Nephron (organoid): ENCODE measurements around the gene DDX54.
A peak's percentile ranks its signal among the peaks of the same experiment; 100 is the strongest.

ENCODE experiments used
- H3K27ac Mint-ChIP-seq, 3 experiments: 2 replicates each; pipeline ENCODE4 v1.8.0; 2020; ENCODE audit warnings: mixed read lengths in 3 of 3, mild to moderate bottlenecking in 2 of 3, moderate library complexity in 1 of 3
- H3K27me3 Mint-ChIP-seq: 2 replicates; pipeline ENCODE4 v1.8.0; 2021; ENCODE audit warnings: low read depth, mild to moderate bottlenecking, moderate library complexity, mixed read lengths
- H3K36me3 Mint-ChIP-seq: 2 replicates; pipeline ENCODE4 v1.8.0; 2020; ENCODE audit warnings: low read depth, mixed read lengths
- H3K4me1 Mint-ChIP-seq: 2 replicates; pipeline ENCODE4 v1.8.0; 2020; ENCODE audit warnings: mixed read lengths
- H3K4me3 Mint-ChIP-seq, 3 experiments: 2 replicates each; pipeline ENCODE4 v1.8.0; 2020; ENCODE audit warnings: mild to moderate bottlenecking in 3 of 3, mixed read lengths in 3 of 3, moderate library complexity in 2 of 3
- H3K9me3 Mint-ChIP-seq: 2 replicates; pipeline ENCODE4 v1.8.0; 2020; ENCODE audit warnings: mixed read lengths
- CTCF ChIP-seq, 3 experiments: fragments of 200-600 bp; sonication (generic); IDR thresholded peaks; one replicate each; pipeline ENCODE4 v1.5.0; 2021; ENCODE audit warnings: antibody characterized with exemption in 3 of 3; ENCODE audit not compliant: unreplicated experiment in 3 of 3

DDX54 gene

GRCh38 chr12:113220593-113221180 lies 35.4 kb upstream of the DDX54 start:
- Mint-ChIP-seq H3K36me3 (no peaks in the 10 kb centered on the region), H3K27me3 (peaks cover 6% of the 10 kb centered on the region), H3K4me3 (peak overlapping the region; percentile 85 to 90 (median 86)), H3K9me3 (no peaks in the 10 kb centered on the region), H3K27ac (peak overlapping the region; percentile 45 to 85 (median 80)), H3K4me1 (peaks cover 17% of the 10 kb centered on the region)
- no peak for TF ChIP-seq CTCF (IDR thresholded peaks at IDR 0.05; ENCODE audit: unreplicated experiment in 3 of 3)

GRCh38 chr12:113216027-113216426 lies 30.7 kb upstream of the DDX54 start:
- no peaks in the 10 kb centered on the region for H3K9me3 Mint-ChIP-seq
- H3K27ac Mint-ChIP-seq, result no peak overlapping the region
- H3K4me1 Mint-ChIP-seq, result no peaks in the 10 kb centered on the region
- H3K36me3 Mint-ChIP-seq, result no peaks in the 10 kb centered on the region
- H3K4me3 Mint-ChIP-seq, result peak overlapping the region in 1 of 3 experiments; percentile 18
- peaks cover 6% of the 10 kb centered on the region for H3K27me3 Mint-ChIP-seq
- no peak for TF ChIP-seq CTCF (IDR thresholded peaks at IDR 0.05; ENCODE audit: unreplicated experiment in 3 of 3)

- Mint-ChIP-seq H3K4me3 (no peak overlapping the region), H3K27me3 (peaks cover 6% of the 10 kb centered on the region), H3K36me3 (no peaks in the 10 kb centered on the region), H3K4me1 (no peaks in the 10 kb centered on the region), H3K9me3 (no peaks in the 10 kb centered on the region), H3K27ac (no peak overlapping the region)
- no peak for TF ChIP-seq CTCF (IDR thresholded peaks at IDR 0.05; ENCODE audit: unreplicated experiment in 3 of 3)
Observed at GRCh38 chr12:113214895-113215400, 29.7 kb upstream of the DDX54 start.

- Mint-ChIP-seq H3K4me3 (no peak overlapping the region), H3K9me3 (no peaks in the 10 kb centered on the region), H3K27ac (no peak overlapping the region), H3K27me3 (no peaks in the 10 kb centered on the region), H3K4me1 (no peaks in the 10 kb centered on the region), H3K36me3 (peaks cover 8% of the 10 kb centered on the region)
- TF ChIP-seq CTCF (IDR thresholded peaks at IDR 0.05; ENCODE audit: unreplicated experiment in 3 of 3), result no peak
Observed at GRCh38 chr12:113211160-113211559, 25.9 kb upstream of the DDX54 start.

DNA sequence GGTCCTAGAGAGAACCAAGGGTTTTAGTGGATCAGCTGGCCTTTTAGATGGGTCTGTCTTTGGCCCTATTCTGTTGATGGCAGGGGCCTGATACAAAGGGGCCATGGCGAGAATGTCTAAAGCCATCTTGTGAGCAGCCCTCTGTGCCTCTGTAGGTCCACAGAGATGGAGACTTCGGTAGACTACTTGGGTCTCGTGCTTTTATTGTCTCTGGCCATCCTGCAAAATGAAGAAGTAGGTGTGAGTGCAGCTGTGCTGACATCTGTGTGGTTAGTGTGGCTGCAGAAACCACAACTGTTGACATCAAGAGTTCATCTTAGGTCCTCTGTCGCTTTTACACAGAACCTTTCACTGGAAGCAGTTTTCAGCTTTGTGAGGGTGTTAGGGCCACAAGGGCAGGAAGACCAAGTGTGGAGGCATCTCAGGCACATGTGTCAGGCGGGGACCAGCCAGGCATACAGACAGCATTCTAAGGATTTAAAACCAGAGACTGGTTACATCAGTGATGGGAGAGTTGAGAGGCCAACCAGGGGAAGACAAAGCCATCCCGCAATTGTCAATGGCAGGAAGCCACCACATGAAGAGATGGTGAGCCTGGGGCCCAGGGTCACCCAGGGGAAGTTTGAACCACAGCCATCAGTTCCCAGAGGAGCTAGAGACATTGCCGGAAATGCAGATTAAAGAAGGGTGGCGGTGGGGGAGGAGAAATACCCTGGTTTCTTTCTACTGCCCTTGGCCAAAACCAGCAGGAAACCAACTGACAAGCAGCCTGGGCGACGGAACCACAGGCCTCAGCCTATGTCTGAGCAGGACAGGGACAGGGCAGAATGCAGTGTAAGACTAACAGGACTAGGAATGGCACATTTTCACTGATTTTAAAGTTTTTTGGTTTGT lies 23.0 kb upstream of the DDX54 start:
- Mint-ChIP-seq H3K4me1 (no peaks in the 10 kb centered on the region), H3K9me3 (no peaks in the 10 kb centered on the region), H3K27ac (peak overlapping the region in 1 of 3 experiments; percentile 24), H3K36me3 (peaks cover 9% of the 10 kb centered on the region), H3K27me3 (no peaks in the 10 kb centered on the region), H3K4me3 (no peak overlapping the region)
- TF ChIP-seq CTCF (IDR thresholded peaks at IDR 0.05; ENCODE audit: unreplicated experiment in 3 of 3), result no peak
